NCI-H226 (cell line): ENCODE measurements around the gene PALMD.

ENCODE experiments used
- DNase-seq: peaks from one replicate; pipeline ENCODE4 v3.0.0-alpha.2; 2015

PALMD gene

GRCh38 chr1:99645699-99646531 is at the start of gene PALMD:
Gene PALMD, plus strand, starts transcription at chr1:99646113. Its CDS starts 205 bp downstream, at chr1:99646318.
- DNase-seq, result no peak

GRCh38 chr1:99598738-99599411 is 47.0 kb upstream of the PALMD start:
- peak; percentile 57 for DNase-seq

- peak; percentile 96 for DNase-seq
Observed at GRCh38 chr1:99599678-99600175, 46.2 kb upstream of the PALMD start.

- no peak for DNase-seq
Observed at GRCh38 chr1:99600782-99601181, 45.1 kb upstream of the PALMD start.

GRCh38 chr1:99601208-99601607 is 44.7 kb upstream of the PALMD start:
- DNase-seq, result no peak

- no peak for DNase-seq
Observed at GRCh38 chr1:99601709-99602403, 44.1 kb upstream of the PALMD start.

- no peak for DNase-seq
Observed at GRCh38 chr1:99602404-99602969, 43.4 kb upstream of the PALMD start.

GRCh38 chr1:99603699-99604560 is 42.0 kb upstream of the PALMD start:
- no peak for DNase-seq

- no peak for DNase-seq
Observed at GRCh38 chr1:99606306-99606705, 39.6 kb upstream of the PALMD start.

GRCh38 chr1:99607590-99607989 is 38.3 kb upstream of the PALMD start:
- DNase-seq, result no peak

- no peak for DNase-seq
Observed at GRCh38 chr1:99608058-99608457, 37.9 kb upstream of the PALMD start.

GRCh38 chr1:99613716-99614115 is 32.2 kb upstream of the PALMD start:
- DNase-seq, result no peak

- no peak for DNase-seq
Observed at GRCh38 chr1:99614728-99615127, 31.2 kb upstream of the PALMD start.

GRCh38 chr1:99619583-99619982 is 26.3 kb upstream of the PALMD start:
- DNase-seq, result no peak

- DNase-seq, result no peak
Observed at GRCh38 chr1:99621340-99621901, 24.5 kb upstream of the PALMD start.

- no peak for DNase-seq
Observed at GRCh38 chr1:99622702-99623347, 23.1 kb upstream of the PALMD start.

GRCh38 chr1:99623554-99623953 is 22.4 kb upstream of the PALMD start:
- DNase-seq, result no peak

- no peak for DNase-seq
Observed at GRCh38 chr1:99627615-99628014, 18.3 kb upstream of the PALMD start.

GRCh38 chr1:99629164-99629563 is 16.7 kb upstream of the PALMD start:
- no peak for DNase-seq

- no peak for DNase-seq
Observed at GRCh38 chr1:99634971-99635624, 10.8 kb upstream of the PALMD start.

GRCh38 chr1:99635664-99636063 is 10.2 kb upstream of the PALMD start:
- DNase-seq, result no peak
